Tibial nerve (tissue), 3 donors: ENCODE measurements around the gene PLEKHM2.

Experiments used
- POLR2A ChIP-seq, 2 donors: fragments of 450-650 bp; IDR thresholded peaks; one replicate each; pipeline ENCODE4 v1.6.1; 2017; ENCODE audit warnings: antibody characterized with exemption in 2 of 2, mild to moderate bottlenecking in 2 of 2, moderate library complexity in 2 of 2
- TF ChIP-seq, protein P1 (sequence below), 5 experiments: fragments of 200-600 bp in 3 of 5; fragments of 450-650 bp in 2 of 5; sonication (generic) in 3 of 5; IDR thresholded peaks; one replicate each; pipeline ENCODE4 v1.5.1; 2016 to 2019; ENCODE audit warnings: antibody characterized with exemption in 5 of 5, mild to moderate bottlenecking in 3 of 5, moderate library complexity in 2 of 5

DNA sequence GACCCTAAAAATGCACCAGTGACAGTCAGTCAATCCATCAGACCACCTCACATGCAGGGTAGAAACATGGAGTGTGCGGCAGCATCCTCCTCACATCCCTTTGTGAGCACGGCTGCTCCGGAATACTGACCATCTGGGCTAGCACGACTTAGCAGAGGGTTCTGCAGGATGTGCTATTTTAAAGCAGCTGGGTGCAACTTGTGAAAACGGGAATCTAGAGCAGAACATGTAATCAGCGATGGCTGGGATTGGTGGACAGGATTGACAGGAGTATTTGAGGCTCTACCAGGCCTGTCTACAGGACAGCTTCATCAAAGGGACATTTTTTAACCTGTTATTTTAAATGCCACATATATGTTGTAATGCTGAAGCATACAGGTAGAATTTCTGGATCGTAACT is 16.8 kb upstream of the PLEKHM2 start:
- no peak for TF ChIP-seq POLR2A (IDR thresholded peaks at IDR 0.05)
- TF ChIP-seq, protein P1, sequence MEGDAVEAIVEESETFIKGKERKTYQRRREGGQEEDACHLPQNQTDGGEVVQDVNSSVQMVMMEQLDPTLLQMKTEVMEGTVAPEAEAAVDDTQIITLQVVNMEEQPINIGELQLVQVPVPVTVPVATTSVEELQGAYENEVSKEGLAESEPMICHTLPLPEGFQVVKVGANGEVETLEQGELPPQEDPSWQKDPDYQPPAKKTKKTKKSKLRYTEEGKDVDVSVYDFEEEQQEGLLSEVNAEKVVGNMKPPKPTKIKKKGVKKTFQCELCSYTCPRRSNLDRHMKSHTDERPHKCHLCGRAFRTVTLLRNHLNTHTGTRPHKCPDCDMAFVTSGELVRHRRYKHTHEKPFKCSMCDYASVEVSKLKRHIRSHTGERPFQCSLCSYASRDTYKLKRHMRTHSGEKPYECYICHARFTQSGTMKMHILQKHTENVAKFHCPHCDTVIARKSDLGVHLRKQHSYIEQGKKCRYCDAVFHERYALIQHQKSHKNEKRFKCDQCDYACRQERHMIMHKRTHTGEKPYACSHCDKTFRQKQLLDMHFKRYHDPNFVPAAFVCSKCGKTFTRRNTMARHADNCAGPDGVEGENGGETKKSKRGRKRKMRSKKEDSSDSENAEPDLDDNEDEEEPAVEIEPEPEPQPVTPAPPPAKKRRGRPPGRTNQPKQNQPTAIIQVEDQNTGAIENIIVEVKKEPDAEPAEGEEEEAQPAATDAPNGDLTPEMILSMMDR (IDR thresholded peaks at IDR 0.05): no peak
